SJSA1 (cell line): ENCODE results near the gene TGFB2. TPM values are rescaled to one million over a fixed set of nuclear protein-coding genes. Genes with fewer than 3 reads are reported as not detected.

Source experiments
- DNase-seq, 2 experiments: peaks; one replicate each; pipeline ENCODE4 v3.0.0-alpha.2; 2015 to 2020; ENCODE audit warnings: low spot score in 2 of 2, low read depth in 1 of 2
- H3K27ac ChIP-seq: fragments of 250-450 bp; sonication (Bioruptor Pico); 2 replicates; pipeline ENCODE4 v1.5.1; 2020; ENCODE audit warnings: mild to moderate bottlenecking, moderate library complexity
- H3K27me3 ChIP-seq: fragments of 250-450 bp; sonication (Bioruptor Pico); replicated peaks from 2 replicates; pipeline ENCODE4 v1.5.1; 2020; ENCODE audit warnings: mild to moderate bottlenecking, moderate library complexity
- H3K36me3 ChIP-seq: fragments of 250-450 bp; sonication (Bioruptor Pico); 2 replicates; pipeline ENCODE4 v1.5.1; 2020; ENCODE audit warnings: mild to moderate bottlenecking
- H3K4me1 ChIP-seq: fragments of 250-450 bp; sonication (Bioruptor Pico); replicated peaks from 2 replicates; pipeline ENCODE4 v1.6.1; 2021; ENCODE audit warnings: mild to moderate bottlenecking
- H3K4me3 ChIP-seq: fragments of 250-450 bp; sonication (Bioruptor Pico); 2 replicates; pipeline ENCODE4 v1.5.1; 2020; ENCODE audit warnings: mild to moderate bottlenecking
- H3K9me3 ChIP-seq: fragments of 250-450 bp; sonication (Bioruptor Pico); replicated peaks from 2 replicates; pipeline ENCODE4 v1.5.1; 2020; ENCODE audit warnings: mild to moderate bottlenecking
- total RNA-seq: library from RNA; depleted of rRNA; stranded (reverse); fragments of >200 nt; shearing (Covaris generic); gene quantifications from 2 replicates; pipeline ENCODE4 v1.2.3, GENCODE V29; 2014

Gene TGFB2
- total RNA-seq, 1 experiment from 2014 or later = 7.4 TPM

GRCh38 chr1:218345673-218346390 is 696 bp downstream of the TGFB2 start:
- Histone ChIP-seq H3K36me3 (no peaks in the 10 kb centered on the region), H3K9me3 (no peaks in the 10 kb centered on the region), H3K4me1 (peaks cover 35% of the 10 kb centered on the region), H3K27ac (peak overlapping the region; percentile 44), H3K4me3 (peak overlapping the region; percentile 52), H3K27me3 (no peaks in the 10 kb centered on the region)
- DNase-seq = peak; percentile 76 to 82

- no peaks in the 10 kb centered on the region for H3K36me3 ChIP-seq
- peak overlapping the region; percentile 52 for H3K4me3 ChIP-seq
- peaks cover 38% of the 10 kb centered on the region for H3K4me1 ChIP-seq
- DNase-seq = peak in 1 of 2 experiments; percentile 64
- no peaks in the 10 kb centered on the region for H3K27me3 ChIP-seq
- peak overlapping the region; percentile 44 for H3K27ac ChIP-seq
- H3K9me3 ChIP-seq = no peaks in the 10 kb centered on the region
Observed at GRCh38 chr1:218346391-218347204, 1.5 kb downstream of the TGFB2 start.

- Histone ChIP-seq H3K27ac (peak overlapping the region; percentile 44), H3K9me3 (no peaks in the 10 kb centered on the region), H3K27me3 (no peaks in the 10 kb centered on the region), H3K4me3 (peak overlapping the region; percentile 52), H3K36me3 (no peaks in the 10 kb centered on the region), H3K4me1 (peaks cover 44% of the 10 kb centered on the region)
- DNase-seq = peak in 1 of 2 experiments; percentile 60
Observed at GRCh38 chr1:218347336-218347722, 2.2 kb downstream of the TGFB2 start.

GRCh38 chr1:218347723-218348627 is 2.8 kb downstream of the TGFB2 start:
- H3K4me1 ChIP-seq = peaks cover 50% of the 10 kb centered on the region
- DNase-seq = peak in 1 of 2 experiments; percentile 67
- H3K9me3 ChIP-seq = no peaks in the 10 kb centered on the region
- H3K36me3 ChIP-seq = no peaks in the 10 kb centered on the region
- H3K27me3 ChIP-seq = no peaks in the 10 kb centered on the region
- peak overlapping the region; percentile 44 for H3K27ac ChIP-seq
- H3K4me3 ChIP-seq = peak overlapping the region; percentile 52

- Histone ChIP-seq H3K4me1 (peaks cover 57% of the 10 kb centered on the region), H3K27me3 (no peaks in the 10 kb centered on the region), H3K27ac (no peak overlapping the region; the same call in 1 of the 2 replicates), H3K4me3 (peak overlapping the region; percentile 52), H3K9me3 (no peaks in the 10 kb centered on the region), H3K36me3 (no peaks in the 10 kb centered on the region)
- no peak for DNase-seq
Observed at GRCh38 chr1:218348628-218349071, 3.5 kb downstream of the TGFB2 start.

- Histone ChIP-seq H3K27ac (peak overlapping the region; percentile 82; the same call in 1 of the 2 replicates), H3K9me3 (no peaks in the 10 kb centered on the region), H3K4me1 (peaks cover 62% of the 10 kb centered on the region), H3K4me3 (no peak overlapping the region), H3K36me3 (no peaks in the 10 kb centered on the region), H3K27me3 (no peaks in the 10 kb centered on the region)
- DNase-seq = no peak
Observed at GRCh38 chr1:218349348-218350034, 4.4 kb downstream of the TGFB2 start.

GRCh38 chr1:218350035-218350525 is 4.9 kb downstream of the TGFB2 start:
- DNase-seq = no peak
- peak overlapping the region; percentile 82 for H3K27ac ChIP-seq

GRCh38 chr1:218350801-218351266 is 5.7 kb downstream of the TGFB2 start:
- H3K27me3 ChIP-seq = no peaks in the 10 kb centered on the region

More at GRCh38 chr1:218350035-218350525, 4.9 kb downstream of the TGFB2 start:
- H3K4me1 ChIP-seq = peaks cover 58% of the 10 kb centered on the region
- no peaks in the 10 kb centered on the region for H3K27me3 ChIP-seq
- H3K36me3 ChIP-seq = no peaks in the 10 kb centered on the region
- no peak overlapping the region for H3K4me3 ChIP-seq
- no peaks in the 10 kb centered on the region for H3K9me3 ChIP-seq

GRCh38 chr1:218351391-218352074 is 6.4 kb downstream of the TGFB2 start:
- Histone ChIP-seq H3K4me3 (peak overlapping the region; percentile 18), H3K9me3 (no peaks in the 10 kb centered on the region), H3K4me1 (peaks cover 58% of the 10 kb centered on the region), H3K27ac (peak overlapping the region; percentile 82), H3K36me3 (no peaks in the 10 kb centered on the region), H3K27me3 (no peaks in the 10 kb centered on the region)
- peak in 1 of 2 experiments; percentile 58 for DNase-seq

More at GRCh38 chr1:218350801-218351266, 5.7 kb downstream of the TGFB2 start:
- no peaks in the 10 kb centered on the region for H3K9me3 ChIP-seq
- H3K4me3 ChIP-seq = peak overlapping the region; percentile 18
- H3K27ac ChIP-seq = peak overlapping the region; percentile 82
- no peaks in the 10 kb centered on the region for H3K36me3 ChIP-seq
- H3K4me1 ChIP-seq = peaks cover 58% of the 10 kb centered on the region
- peak; percentile 83 to 94 for DNase-seq

GRCh38 chr1:218352075-218352438 is 6.9 kb downstream of the TGFB2 start:
- no peak overlapping the region for H3K4me3 ChIP-seq
- H3K27me3 ChIP-seq = no peaks in the 10 kb centered on the region
- no peak for DNase-seq
- H3K4me1 ChIP-seq = peaks cover 58% of the 10 kb centered on the region
- H3K9me3 ChIP-seq = no peaks in the 10 kb centered on the region
- 0 out of 2 replicates have a peak overlapping the region, but pooled peaks have one; percentile 20 for H3K27ac ChIP-seq
- no peaks in the 10 kb centered on the region for H3K36me3 ChIP-seq

- no peaks in the 10 kb centered on the region for H3K9me3 ChIP-seq
- peaks cover 64% of the 10 kb centered on the region for H3K4me1 ChIP-seq
- DNase-seq = peak in 1 of 2 experiments; percentile 63
- H3K4me3 ChIP-seq = no peak overlapping the region
- no peaks in the 10 kb centered on the region for H3K27me3 ChIP-seq
- peak overlapping the region; percentile 27 for H3K27ac ChIP-seq
- H3K36me3 ChIP-seq = no peaks in the 10 kb centered on the region
Observed at GRCh38 chr1:218353656-218354055, 8.5 kb downstream of the TGFB2 start.

- peaks cover 52% of the 10 kb centered on the region for H3K4me1 ChIP-seq
- no peak overlapping the region for H3K4me3 ChIP-seq
- H3K27me3 ChIP-seq = no peaks in the 10 kb centered on the region
- no peaks in the 10 kb centered on the region for H3K36me3 ChIP-seq
- H3K9me3 ChIP-seq = no peaks in the 10 kb centered on the region
- H3K27ac ChIP-seq = no peak overlapping the region
- DNase-seq = no peak
Observed at GRCh38 chr1:218355278-218355677, 10.1 kb downstream of the TGFB2 start.
